ENCODE data around the gene RAD51B.
"Not testable (repeated sequence)": the region's sequence is repeated elsewhere in the genome, so short reads cannot be mapped to it uniquely, and the experiment has no call there.

DNA sequence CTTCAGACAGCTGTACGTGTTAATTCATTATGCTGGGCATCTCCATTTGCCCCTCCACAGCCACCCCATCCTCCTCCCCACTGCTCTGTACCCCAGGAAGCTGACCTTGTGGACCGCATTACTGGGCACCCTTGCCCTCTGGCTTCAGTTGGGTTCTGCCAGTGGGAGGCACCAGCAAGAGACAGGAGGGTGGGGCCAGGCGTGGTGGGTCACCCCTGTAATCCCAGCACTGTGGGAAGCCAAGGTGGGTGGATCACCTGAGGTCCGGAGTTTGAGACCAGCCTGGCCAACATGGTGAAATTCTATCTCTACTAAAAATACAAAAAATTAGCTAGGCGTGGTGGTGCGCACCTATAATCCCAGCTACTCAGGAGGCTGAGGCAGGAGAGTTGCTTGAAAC lies 843.2 kb downstream of the RAD51B start:
- TF ChIP-seq, protein P1, sequence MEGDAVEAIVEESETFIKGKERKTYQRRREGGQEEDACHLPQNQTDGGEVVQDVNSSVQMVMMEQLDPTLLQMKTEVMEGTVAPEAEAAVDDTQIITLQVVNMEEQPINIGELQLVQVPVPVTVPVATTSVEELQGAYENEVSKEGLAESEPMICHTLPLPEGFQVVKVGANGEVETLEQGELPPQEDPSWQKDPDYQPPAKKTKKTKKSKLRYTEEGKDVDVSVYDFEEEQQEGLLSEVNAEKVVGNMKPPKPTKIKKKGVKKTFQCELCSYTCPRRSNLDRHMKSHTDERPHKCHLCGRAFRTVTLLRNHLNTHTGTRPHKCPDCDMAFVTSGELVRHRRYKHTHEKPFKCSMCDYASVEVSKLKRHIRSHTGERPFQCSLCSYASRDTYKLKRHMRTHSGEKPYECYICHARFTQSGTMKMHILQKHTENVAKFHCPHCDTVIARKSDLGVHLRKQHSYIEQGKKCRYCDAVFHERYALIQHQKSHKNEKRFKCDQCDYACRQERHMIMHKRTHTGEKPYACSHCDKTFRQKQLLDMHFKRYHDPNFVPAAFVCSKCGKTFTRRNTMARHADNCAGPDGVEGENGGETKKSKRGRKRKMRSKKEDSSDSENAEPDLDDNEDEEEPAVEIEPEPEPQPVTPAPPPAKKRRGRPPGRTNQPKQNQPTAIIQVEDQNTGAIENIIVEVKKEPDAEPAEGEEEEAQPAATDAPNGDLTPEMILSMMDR (conservative IDR thresholded peaks at IDR 0.05; ENCODE audit: low read depth, low read length), result not testable (repeated sequence)
- TF ChIP-seq EZH2 (IDR thresholded peaks at IDR 0.05; ENCODE audit: borderline replicate concordance, low read depth, low read length, poor library complexity, severe bottlenecking), result not testable (repeated sequence)

All from A673 (cell line).